Fibroblast of lung (primary cell): ENCODE results near the gene NUDT8. TPM values are rescaled to one million over a fixed set of nuclear protein-coding genes. Genes with fewer than 3 reads are reported as not detected.
"Not testable (repeated sequence)": the region's sequence is repeated elsewhere in the genome, so short reads cannot be mapped to it uniquely, and the experiment has no call there.

Experiments
- DNase-seq, 2 donors: peaks; one replicate each; pipeline versions ENCODE4 v3.0.0 to v3.0.0-alpha.2; 2010; ENCODE audit warnings: low read depth in 2 of 2
- H2AFZ ChIP-seq: 2 replicates; pipeline ENCODE4 v1.5.1; 2012; ENCODE audit warnings: low read length, control low read depth, inconsistent platforms
- H3K27ac ChIP-seq: 2 replicates; pipeline ENCODE4 v1.5.1; 2011; ENCODE audit warnings: low read length, control low read depth; ENCODE audit not compliant: insufficient read depth
- H3K27me3 ChIP-seq: 2 replicates; pipeline ENCODE4 v1.5.1; 2011; ENCODE audit warnings: mild to moderate bottlenecking, low read length; ENCODE audit not compliant: control insufficient read depth, insufficient read depth
- H3K36me3 ChIP-seq: 2 replicates; pipeline ENCODE4 v1.5.1; 2011; ENCODE audit warnings: low read length; ENCODE audit not compliant: control insufficient read depth, insufficient read depth
- H3K4me1 ChIP-seq: 2 replicates; pipeline ENCODE4 v1.5.1; 2011; ENCODE audit warnings: low read length; ENCODE audit not compliant: control insufficient read depth, insufficient read depth; ENCODE audit errors: extremely low read depth
- H3K4me2 ChIP-seq: 2 replicates; pipeline ENCODE4 v1.5.1; 2011; ENCODE audit warnings: low read length, control low read depth; ENCODE audit not compliant: insufficient read depth; ENCODE audit errors: extremely low read depth
- H3K4me3 ChIP-seq, 4 experiments: fragments of 200-600 bp in 1 of 4; sonication (generic) in 1 of 4; replicated peaks in 1 of 4; 2 replicates each; pipeline ENCODE4 v1.5.1; 2011 to 2016; ENCODE audit warnings: low read length in 4 of 4, low read depth in 3 of 4, mild to moderate bottlenecking in 3 of 4, control low read depth in 2 of 4, inconsistent platforms in 1 of 4, mixed read lengths in 1 of 4; ENCODE audit not compliant: insufficient read depth in 1 of 4; ENCODE audit errors: control extremely low read depth in 1 of 4
- H3K79me2 ChIP-seq: 2 replicates; pipeline ENCODE4 v1.5.1; 2012; ENCODE audit warnings: mild to moderate bottlenecking, low read length, inconsistent platforms; ENCODE audit not compliant: control insufficient read depth, insufficient read depth
- H3K9ac ChIP-seq: 2 replicates; pipeline ENCODE4 v1.5.1; 2011; ENCODE audit warnings: mild to moderate bottlenecking, low read length, control low read depth; ENCODE audit not compliant: insufficient read depth
- H3K9me3 ChIP-seq: 2 replicates; pipeline ENCODE4 v1.5.1; 2012; ENCODE audit warnings: low read depth, low read length; ENCODE audit not compliant: control insufficient read depth, insufficient read depth
- H4K20me1 ChIP-seq: 2 replicates; pipeline ENCODE4 v1.5.1; 2011; ENCODE audit warnings: low read length; ENCODE audit not compliant: control insufficient read depth, insufficient read depth; ENCODE audit errors: extremely low read depth
- CTCF ChIP-seq, 2 donors: IDR thresholded peaks in 1 of 2; conservative IDR thresholded peaks in 1 of 2; 1 replicate in 1 of 2; 2 replicates in 1 of 2; pipeline ENCODE4 v1.5.1; 2011 to 2012; ENCODE audit warnings: low read length in 2 of 2, control low read depth in 1 of 2, inconsistent platforms in 1 of 2, low read depth in 1 of 2, mild to moderate bottlenecking in 1 of 2
- EZH2 ChIP-seq: IDR thresholded peaks from 2 replicates; pipeline ENCODE4 v1.5.1; 2012; ENCODE audit warnings: low read length, control low read depth, mild to moderate bottlenecking; ENCODE audit errors: missing control alignments
- polyA plus RNA-seq, 2 donors: library from polyadenylated mRNA; depleted of rRNA in 1 of 2; stranded (reverse) in 1 of 2; unstranded in 1 of 2; fragments of >200 nt; gene quantifications; 2 replicates each; pipeline ENCODE4 v1.2.1, GENCODE V29; 2011 to 2012; ENCODE audit warnings: missing spikeins in 1 of 2
- total RNA-seq: library from RNA; depleted of rRNA; stranded (reverse); fragments of >200 nt; gene quantifications from 2 replicates; pipeline ENCODE4 v1.2.1, GENCODE V29; 2014

The NUDT8 gene
- total and polyA plus RNA-seq, 2 donors (not counting 1 experiment from before 2014, with no cell fraction given) = 0.90 to 5.0 TPM

GRCh38 chr11:67627812-67628624, 1.7 kb downstream of the NUDT8 start:
- no peaks in the 10 kb centered on the region for H3K9me3 ChIP-seq

GRCh38 chr11:67627441-67627811, 2.3 kb downstream of the NUDT8 start:
- no peak for DNase-seq
- TF ChIP-seq EZH2 (no peak), CTCF (conservative IDR thresholded peaks at IDR 0.05 in 1 of 2, IDR thresholded peaks at IDR 0.05 in 1 of 2; ENCODE audit: low read depth in 1 of 2, low read length in 2 of 2) (no peak)

More at GRCh38 chr11:67627812-67628624, 1.7 kb downstream of the NUDT8 start:
- DNase-seq = no peak
- H3K36me3 ChIP-seq = no peaks in the 10 kb centered on the region
- no peak overlapping the region for H2AFZ ChIP-seq
- H3K27me3 ChIP-seq = no peaks in the 10 kb centered on the region
- no peaks in the 10 kb centered on the region for H3K79me2 ChIP-seq
- H4K20me1 ChIP-seq = no peaks in the 10 kb centered on the region
- H3K27ac ChIP-seq = no peak overlapping the region
- no peak overlapping the region for H3K4me2 ChIP-seq
- TF ChIP-seq CTCF (conservative IDR thresholded peaks at IDR 0.05 in 1 of 2, IDR thresholded peaks at IDR 0.05 in 1 of 2; ENCODE audit: low read depth in 1 of 2, low read length in 2 of 2) = no peak
- no peak for TF ChIP-seq EZH2
- H3K9ac ChIP-seq = no peak overlapping the region
- H3K4me1 ChIP-seq = peaks cover 3% of the 10 kb centered on the region
- H3K4me3 ChIP-seq = no peak overlapping the region

GRCh38 chr11:67626970-67627369, 2.8 kb downstream of the NUDT8 start:
- no peak for TF ChIP-seq CTCF (conservative IDR thresholded peaks at IDR 0.05 in 1 of 2, IDR thresholded peaks at IDR 0.05 in 1 of 2; ENCODE audit: low read depth in 1 of 2, low read length in 2 of 2)
- no peak for TF ChIP-seq EZH2

More at GRCh38 chr11:67627441-67627811, 2.3 kb downstream of the NUDT8 start:
- Histone ChIP-seq H3K79me2 (no peaks in the 10 kb centered on the region), H3K27ac (no peak overlapping the region), H2AFZ (no peak overlapping the region), H3K36me3 (no peaks in the 10 kb centered on the region), H3K4me3 (no peak overlapping the region), H3K9me3 (no peaks in the 10 kb centered on the region), H3K27me3 (no peaks in the 10 kb centered on the region), H3K9ac (no peak overlapping the region), H4K20me1 (no peaks in the 10 kb centered on the region), H3K4me2 (no peak overlapping the region), H3K4me1 (peaks cover 3% of the 10 kb centered on the region)

GRCh38 chr11:67626131-67626833, 3.5 kb downstream of the NUDT8 start:
- not testable (repeated sequence) for H3K79me2 ChIP-seq, H3K4me3 ChIP-seq, H3K9me3 ChIP-seq, H3K4me2 ChIP-seq, H3K27me3 ChIP-seq, H2AFZ ChIP-seq, H3K36me3 ChIP-seq, H3K27ac ChIP-seq, H4K20me1 ChIP-seq, DNase-seq, H3K9ac ChIP-seq, H3K4me1 ChIP-seq

More at GRCh38 chr11:67626970-67627369, 2.8 kb downstream of the NUDT8 start:
- no peaks in the 10 kb centered on the region for H3K79me2 ChIP-seq
- H3K27me3 ChIP-seq = no peaks in the 10 kb centered on the region
- no peak for DNase-seq
- no peak overlapping the region for H3K4me3 ChIP-seq
- no peaks in the 10 kb centered on the region for H3K9me3 ChIP-seq
- H2AFZ ChIP-seq = no peak overlapping the region
- H4K20me1 ChIP-seq = no peaks in the 10 kb centered on the region
- no peaks in the 10 kb centered on the region for H3K36me3 ChIP-seq
- no peak overlapping the region for H3K4me2 ChIP-seq
- H3K27ac ChIP-seq = no peak overlapping the region
- no peak overlapping the region for H3K9ac ChIP-seq
- H3K4me1 ChIP-seq = peaks cover 3% of the 10 kb centered on the region
